Measurements from ENCODE around the gene CHEK2. TPM values are rescaled to one million over a fixed set of nuclear protein-coding genes. Genes with fewer than 3 reads are reported as not detected.

The CHEK2 gene
- total and polyA plus RNA-seq, 2 of the 4 experiments (the other 2 are of a cell fraction) = 9.9 to 16.1 TPM

DNA sequence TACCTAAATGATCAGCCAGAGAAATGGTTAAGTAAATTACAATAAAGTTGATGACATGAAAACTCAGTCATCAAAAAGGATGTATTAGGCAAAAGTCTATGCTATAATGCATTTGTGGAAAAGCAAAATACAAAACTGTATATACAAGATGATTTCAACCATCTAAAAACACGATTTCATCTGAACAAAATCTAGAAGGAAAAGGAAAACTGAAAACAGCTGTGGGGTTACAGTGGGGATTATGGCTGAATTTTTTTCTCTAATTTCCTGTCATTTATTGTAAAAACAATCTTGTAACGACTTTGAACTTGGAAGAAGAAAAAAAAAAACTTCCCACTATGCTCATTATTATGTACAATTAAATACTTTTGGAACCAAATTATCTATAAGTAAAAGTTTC lies 30.3 kb downstream of the CHEK2 start:
- CTCF ChIA-PET = no interaction called here
- Histone ChIP-seq H3K9me3 (ENCODE audit: control insufficient read depth, insufficient read depth, low read length) (no peaks in the 10 kb centered on the region), H3K79me1 (ENCODE audit: low read depth in 1 of 2, low read length in 2 of 2) (0 out of 4 replicates have a peak, but pooled peaks cover 0 to 3% of the 10 kb centered on the region in 2 experiments), H3K36me3 (ENCODE audit: control insufficient read depth, insufficient read depth, low read length) (no peaks in the 10 kb centered on the region), H2BK5ac (ENCODE audit: low read depth, low read length, poor library complexity, severe bottlenecking) (peak overlapping the region; percentile 97), H3K27me3 (ENCODE audit: control insufficient read depth, insufficient read depth, low read length) (no peaks in the 10 kb centered on the region), H3K4ac (ENCODE audit: low read depth, low read length) (peak overlapping the region; percentile 87; the same call in 1 of the 2 replicates), H3K56ac (ENCODE audit: extremely low read depth, insufficient read depth, low read length) (peak overlapping the region; percentile 79; the same call in 1 of the 2 replicates), H2BK20ac (ENCODE audit: low read depth, low read length) (0 out of 2 replicates have a peak overlapping the region, but pooled peaks have one; percentile 17), H4K5ac (ENCODE audit: low read depth, low read length) (peak overlapping the region; percentile 74), H3K4me1 (ENCODE audit: control insufficient read depth, insufficient read depth, low read length) (peaks cover 12% of the 10 kb centered on the region), H3K18ac (ENCODE audit: low read depth, low read length) (peak overlapping the region; percentile 93; the same call in 1 of the 2 replicates), H3K23ac (ENCODE audit: low read depth, low read length) (peak overlapping the region; percentile 36; the same call in 1 of the 2 replicates), H4K20me1 (ENCODE audit: insufficient read depth, low read length) (0 out of 2 replicates have a peak, but pooled peaks cover 3% of the 10 kb centered on the region), H3K27ac (ENCODE audit: insufficient read depth, low read length) (peak overlapping the region; percentile 88; the same call in 1 of the 2 replicates), H3K9me1 (ENCODE audit: insufficient read depth, low read length) (peaks cover 3% of the 10 kb centered on the region; the same call in 1 of the 2 replicates), H2AK9ac (replicated peaks; ENCODE audit: low read depth, low read length, poor library complexity) (no peak overlapping the region), H3K9ac (ENCODE audit: low read depth, low read length) (0 out of 2 replicates have a peak overlapping the region, but pooled peaks have one; percentile 47), H2AFZ (replicated peaks; ENCODE audit: low read length, poor library complexity) (no peak overlapping the region), H2AK5ac (ENCODE audit: low read depth, low read length) (no peak overlapping the region), H3K4me2 (ENCODE audit: low read depth, low read length) (no peak overlapping the region; the same call in 1 of the 2 replicates), H4K91ac (ENCODE audit: insufficient read depth, low read depth, low read length) (no peak overlapping the region), H2BK120ac (ENCODE audit: low read depth, low read length) (peak overlapping the region; percentile 86; the same call in 1 of the 2 replicates), H2BK15ac (ENCODE audit: low read depth, low read length) (peak overlapping the region; percentile 68; the same call in 1 of the 3 replicates), H3K4me3 (ENCODE audit: insufficient read depth, low read depth, low read length) (no peak overlapping the region), H3K14ac (replicated peaks; ENCODE audit: low read depth, low read length) (no peak overlapping the region), H4K8ac (ENCODE audit: low read depth in 2 of 2, low read length in 2 of 2) (peak overlapping the region; percentile 60 to 90; a peak in 2 of 4 replicates)
- ATAC-seq (ENCODE audit: low read depth) (no peak), DNase-seq (no peak)
- in situ Hi-C loops (cut with MboI; ENCODE audit: low sequenced_read_pairs) (no loop called here), intact Hi-C loops (cut with micrococcal nuclease) (loop anchor here (5.0 kb wide), 1 partner anchor 61 kb away; the partner anchor contains the start of gene CCDC117), dilution Hi-C loops (cut with HindIII; ENCODE audit: low sequenced_read_pairs, unreplicated experiment) (no loop called here)
- WGBS, 2 experiments (ENCODE audit: extremely low coverage in 2 of 2, insufficient read length in 1 of 2) = no CpG with 5 or more reads among the region's 2 CpGs
- POLR2A ChIA-PET (ENCODE audit: unreplicated experiment) = interaction anchor here (0.5 kb wide), 1 partner anchor 15 kb away, joined by 3 read pairs; no protein-coding TSS in a partner anchor
- no peak for TF ChIP-seq FOS (IDR thresholded peaks at IDR 0.05; ENCODE audit: low read depth, low read length)
- TF ChIP-seq RCOR1 (IDR thresholded peaks at IDR 0.05; ENCODE audit: insufficient replicate concordance, low read length) = no peak
- TF ChIP-seq CEBPB (IDR thresholded peaks at IDR 0.05; ENCODE audit: low read depth, low read length) = no peak
- TF ChIP-seq BHLHE40 (IDR thresholded peaks at IDR 0.05; ENCODE audit: low read depth, low read length) = no peak
- BruUV-seq (replicated peaks) = no TSS peak
